Kidney capillary endothelial cell (primary cell): ENCODE measurements around the gene LINGO1.

ENCODE experiments used
- DNase-seq: peaks from one replicate; pipeline ENCODE4 v3.0.0-alpha.2; 2018; ENCODE audit warnings: low spot score

LINGO1 gene

GRCh38 chr15:77571741-77572140, 61.0 kb downstream of the LINGO1 start:
- no peak for DNase-seq

GRCh38 chr15:77571181-77571580, 61.5 kb downstream of the LINGO1 start:
- no peak for DNase-seq

- no peak for DNase-seq
Observed at GRCh38 chr15:77569729-77570125, 63.0 kb downstream of the LINGO1 start.

GRCh38 chr15:77568973-77569728, 63.6 kb downstream of the LINGO1 start:
- DNase-seq = no peak

GRCh38 chr15:77568014-77568972, 64.4 kb downstream of the LINGO1 start:
- no peak for DNase-seq

- no peak for DNase-seq
Observed at GRCh38 chr15:77567202-77567601, 65.5 kb downstream of the LINGO1 start.

GRCh38 chr15:77566092-77566491, 66.6 kb downstream of the LINGO1 start:
- DNase-seq = no peak

GRCh38 chr15:77565378-77565915, 67.3 kb downstream of the LINGO1 start:
- no peak for DNase-seq

GRCh38 chr15:77564938-77565337, 67.8 kb downstream of the LINGO1 start:
- DNase-seq = no peak

- no peak for DNase-seq
Observed at GRCh38 chr15:77564341-77564740, 68.4 kb downstream of the LINGO1 start.

GRCh38 chr15:77563623-77564156, 69.0 kb downstream of the LINGO1 start:
- no peak for DNase-seq
